MCF 10A (cell line): ENCODE measurements around the gene CLDN18. TPM values are rescaled to one million over a fixed set of nuclear protein-coding genes. Genes with fewer than 3 reads are reported as not detected.

Experiments used
- BruUV-seq: library from RNA; stranded (reverse); fragments of 400-500 nt; replicated peaks from 2 replicates; lab custom pipeline; 2021; lab: Mats Ljungman, UMichigan
- CTCF ChIA-PET: fragments of 300-600 bp; sonication (Branson Sonifier 250); formaldehyde crosslinking; extraction: SDS; loops from one replicate; lab custom pipeline; 2021; ENCODE audit warnings: antibody characterized with exemption, inconsistent platforms; lab: Yijun Ruan, JAX
- POLR2A ChIA-PET: fragments of 300-600, 350-650 bp; sonication (Branson Sonifier 250); formaldehyde crosslinking; extraction: SDS; loops from one replicate; lab custom pipeline; 2020; ENCODE audit warnings: antibody characterized with exemption, inconsistent platforms; lab: Yijun Ruan, JAX
- DNase-seq: peaks from one replicate; pipeline ENCODE4 v3.0.0-alpha.2; 2018; ENCODE audit not compliant: unreplicated experiment
- H3K27ac Mint-ChIP-seq: one replicate; pipeline ENCODE4 v1.8.0; 2022; ENCODE audit warnings: mild to moderate bottlenecking, low read depth, mixed read lengths; ENCODE audit not compliant: unreplicated experiment
- H3K27me3 Mint-ChIP-seq: one replicate; pipeline ENCODE4 v1.8.0; 2022; ENCODE audit warnings: mixed read lengths; ENCODE audit not compliant: insufficient read depth, unreplicated experiment
- H3K36me3 Mint-ChIP-seq: one replicate; pipeline ENCODE4 v1.8.0; 2022; ENCODE audit warnings: mild to moderate bottlenecking, moderate library complexity, mixed read lengths; ENCODE audit not compliant: insufficient read depth, unreplicated experiment
- H3K4me1 Mint-ChIP-seq: one replicate; pipeline ENCODE4 v1.8.0; 2022; ENCODE audit warnings: mixed read lengths; ENCODE audit not compliant: insufficient read depth, unreplicated experiment
- H3K4me3 Mint-ChIP-seq: one replicate; pipeline ENCODE4 v1.8.0; 2022; ENCODE audit warnings: mild to moderate bottlenecking, moderate library complexity, mixed read lengths; ENCODE audit not compliant: unreplicated experiment
- H3K9me3 Mint-ChIP-seq: one replicate; pipeline ENCODE4 v1.8.0; 2022; ENCODE audit warnings: mixed read lengths; ENCODE audit not compliant: unreplicated experiment
- intact Hi-C: fragments of 100-400 bp; cut with micrococcal nuclease; formaldehyde crosslinking; loops from 2 replicates; pipeline ENCODE4 v1.14.1; 2022
- total RNA-seq: library from RNA; stranded (reverse); gene quantifications from 2 replicates; pipeline ENCODE4 v1.2.3, GENCODE V29; 2022
- TF ChIP-seq, protein P1 (sequence below): fragments of 200-600 bp; IDR thresholded peaks from one replicate; pipeline ENCODE4 v1.8.0; 2022; ENCODE audit warnings: antibody characterized with exemption, mild to moderate bottlenecking; ENCODE audit not compliant: unreplicated experiment

Gene CLDN18
- total RNA-seq, 1 experiment from 2014 or later: not detected

- BruUV-seq: no TSS peak
- H3K27ac Mint-ChIP-seq: no peak overlapping the region
- TF ChIP-seq, protein P1, sequence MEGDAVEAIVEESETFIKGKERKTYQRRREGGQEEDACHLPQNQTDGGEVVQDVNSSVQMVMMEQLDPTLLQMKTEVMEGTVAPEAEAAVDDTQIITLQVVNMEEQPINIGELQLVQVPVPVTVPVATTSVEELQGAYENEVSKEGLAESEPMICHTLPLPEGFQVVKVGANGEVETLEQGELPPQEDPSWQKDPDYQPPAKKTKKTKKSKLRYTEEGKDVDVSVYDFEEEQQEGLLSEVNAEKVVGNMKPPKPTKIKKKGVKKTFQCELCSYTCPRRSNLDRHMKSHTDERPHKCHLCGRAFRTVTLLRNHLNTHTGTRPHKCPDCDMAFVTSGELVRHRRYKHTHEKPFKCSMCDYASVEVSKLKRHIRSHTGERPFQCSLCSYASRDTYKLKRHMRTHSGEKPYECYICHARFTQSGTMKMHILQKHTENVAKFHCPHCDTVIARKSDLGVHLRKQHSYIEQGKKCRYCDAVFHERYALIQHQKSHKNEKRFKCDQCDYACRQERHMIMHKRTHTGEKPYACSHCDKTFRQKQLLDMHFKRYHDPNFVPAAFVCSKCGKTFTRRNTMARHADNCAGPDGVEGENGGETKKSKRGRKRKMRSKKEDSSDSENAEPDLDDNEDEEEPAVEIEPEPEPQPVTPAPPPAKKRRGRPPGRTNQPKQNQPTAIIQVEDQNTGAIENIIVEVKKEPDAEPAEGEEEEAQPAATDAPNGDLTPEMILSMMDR: no peak
- DNase-seq: no peak
- POLR2A ChIA-PET: no interaction called here
- no peaks in the 10 kb centered on the region for H3K27me3 Mint-ChIP-seq
- H3K9me3 Mint-ChIP-seq: no peaks in the 10 kb centered on the region
- peaks cover 39% of the 10 kb centered on the region for H3K36me3 Mint-ChIP-seq
- H3K4me3 Mint-ChIP-seq: no peak overlapping the region
- intact Hi-C loops: no loop called here
- CTCF ChIA-PET: interaction anchor here (0.6 to 22.2 kb wide), 8 partner anchors 11 to 1405 kb away, joined by 3 to 743 read pairs (median 4); partner anchors contain the start of gene DZIP1L
- H3K4me1 Mint-ChIP-seq: no peaks in the 10 kb centered on the region
These were observed 53.5 kb downstream of the CLDN18 start for GRCh38 chr3:138063416-138063815.

DNA sequence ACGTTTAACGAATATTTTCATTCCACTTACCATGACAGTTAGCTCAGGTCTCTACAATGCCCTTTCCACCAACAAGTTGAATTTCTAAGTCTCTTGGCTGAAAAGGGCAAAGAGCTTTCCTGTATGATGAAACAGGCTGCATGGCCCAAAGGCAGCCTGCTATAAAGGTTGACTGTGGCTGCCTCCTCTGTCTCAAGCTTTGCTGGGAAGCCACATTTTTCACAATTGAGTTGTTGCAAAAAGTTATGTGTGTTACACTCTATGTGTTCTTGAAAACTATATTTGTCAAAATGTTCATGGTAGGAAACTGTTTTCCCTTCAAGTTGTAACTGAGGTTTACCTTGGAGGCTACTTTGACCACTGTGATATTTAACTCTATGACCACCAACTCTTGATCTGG is 56.0 kb downstream of the CLDN18 start:
- no TSS peak for BruUV-seq
- POLR2A ChIA-PET: no interaction called here
- no peak for DNase-seq
- H3K36me3 Mint-ChIP-seq: peaks cover 39% of the 10 kb centered on the region
- H3K27me3 Mint-ChIP-seq: no peaks in the 10 kb centered on the region
- no peaks in the 10 kb centered on the region for H3K9me3 Mint-ChIP-seq
- TF ChIP-seq, protein P1: no peak
- no peak overlapping the region for H3K27ac Mint-ChIP-seq
- CTCF ChIA-PET: interaction anchor here (1.8 to 22.2 kb wide), 4 partner anchors 13 to 58 kb away, joined by 5 to 743 read pairs (median 32); partner anchors contain the start of gene DZIP1L
- intact Hi-C loops: no loop called here
- H3K4me1 Mint-ChIP-seq: no peaks in the 10 kb centered on the region
- H3K4me3 Mint-ChIP-seq: no peak overlapping the region

GRCh38 chr3:138066383-138066782 is 56.4 kb downstream of the CLDN18 start:
- no peak overlapping the region for H3K4me3 Mint-ChIP-seq
- intact Hi-C loops: no loop called here
- no TSS peak for BruUV-seq
- TF ChIP-seq, protein P1: no peak
- H3K4me1 Mint-ChIP-seq: no peaks in the 10 kb centered on the region
- peaks cover 36% of the 10 kb centered on the region for H3K36me3 Mint-ChIP-seq
- ChIA-PET CTCF (interaction anchor here (0.9 to 22.2 kb wide), 6 partner anchors 14 to 978 kb away, joined by 3 to 743 read pairs (median 9); partner anchors contain the start of gene DZIP1L), POLR2A (no interaction called here)
- H3K9me3 Mint-ChIP-seq: no peaks in the 10 kb centered on the region
- no peak overlapping the region for H3K27ac Mint-ChIP-seq
- no peak for DNase-seq
- H3K27me3 Mint-ChIP-seq: no peaks in the 10 kb centered on the region

- Mint-ChIP-seq H3K27ac (no peak overlapping the region), H3K4me3 (no peak overlapping the region), H3K27me3 (no peaks in the 10 kb centered on the region), H3K9me3 (no peaks in the 10 kb centered on the region), H3K4me1 (no peaks in the 10 kb centered on the region), H3K36me3 (peaks cover 30% of the 10 kb centered on the region)
- BruUV-seq: no TSS peak
- no peak for DNase-seq
- TF ChIP-seq, protein P1: no peak
- CTCF ChIA-PET: interaction anchor here (0.7 to 22.2 kb wide), 15 partner anchors 9 to 979 kb away, joined by 3 to 743 read pairs (median 5); partner anchors contain the start of gene DZIP1L
- POLR2A ChIA-PET: no interaction called here
- intact Hi-C loops: no loop called here
These were observed 57.0 kb downstream of the CLDN18 start for GRCh38 chr3:138066972-138067371.
